ENCODE measurements around the gene PDE3A.
"Not testable (repeated sequence)": the region's sequence is repeated elsewhere in the genome, so short reads cannot be mapped to it uniquely, and the experiment has no call there.

- not testable (repeated sequence) for TF ChIP-seq EZH2 (IDR thresholded peaks at IDR 0.05)
- peak; percentile 27; the same call in 1 of the 2 replicates for TF ChIP-seq POLR2AphosphoS5 (IDR thresholded peaks at IDR 0.05; ENCODE audit: borderline replicate concordance, low read depth, low read length)
These were observed 37.4 kb upstream of the PDE3A start for GRCh38 chr12:20330826-20331505.

Measured in SK-N-MC (cell line).